Stimulated activated CD8-positive, alpha-beta memory T cell treated with anti-CD3 and anti-CD28 coated beads, Interleukin-4, amount 100 ng/mL, for 48 hours (primary cell): Measurements from ENCODE around the gene AQP3.
"Not testable (repeated sequence)": the region's sequence is repeated elsewhere in the genome, so short reads cannot be mapped to it uniquely, and the experiment has no call there.

Source experiments
- DNase-seq: peaks from one replicate; pipeline ENCODE4 v3.0.0-alpha.2; 2020

The AQP3 gene

GRCh38 chr9:33407061-33407460 lies 40.3 kb downstream of the AQP3 start:
- no peak for DNase-seq

DNA sequence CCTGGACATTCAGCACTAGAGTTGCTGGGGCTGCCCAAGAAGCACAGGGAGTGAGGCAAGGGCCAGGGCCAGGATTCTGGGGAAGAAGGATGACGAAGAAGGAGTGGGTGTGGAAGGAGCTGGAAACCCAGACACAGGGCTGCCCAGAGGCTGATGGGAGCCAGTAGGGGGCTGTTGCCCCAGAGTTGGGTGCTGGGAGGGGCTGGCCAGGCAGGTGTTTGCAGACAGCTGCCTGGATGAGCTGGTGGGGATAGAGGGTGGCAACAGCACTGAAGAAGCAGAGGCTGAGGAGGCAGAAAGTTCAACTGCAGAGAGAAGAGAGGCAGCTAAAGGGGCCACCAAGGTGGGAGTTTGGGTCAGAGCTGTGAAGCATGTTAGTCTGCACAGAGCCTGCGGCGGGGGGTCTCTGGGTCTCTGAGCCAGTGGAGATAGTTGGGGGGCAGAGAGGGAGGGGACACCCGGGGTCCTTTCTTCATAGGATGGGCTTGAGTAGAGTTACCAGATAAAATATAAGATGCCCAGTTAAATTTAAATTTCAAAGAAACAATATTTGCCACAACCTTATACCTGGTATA lies 42.5 kb downstream of the AQP3 start:
- no peak for DNase-seq

DNA sequence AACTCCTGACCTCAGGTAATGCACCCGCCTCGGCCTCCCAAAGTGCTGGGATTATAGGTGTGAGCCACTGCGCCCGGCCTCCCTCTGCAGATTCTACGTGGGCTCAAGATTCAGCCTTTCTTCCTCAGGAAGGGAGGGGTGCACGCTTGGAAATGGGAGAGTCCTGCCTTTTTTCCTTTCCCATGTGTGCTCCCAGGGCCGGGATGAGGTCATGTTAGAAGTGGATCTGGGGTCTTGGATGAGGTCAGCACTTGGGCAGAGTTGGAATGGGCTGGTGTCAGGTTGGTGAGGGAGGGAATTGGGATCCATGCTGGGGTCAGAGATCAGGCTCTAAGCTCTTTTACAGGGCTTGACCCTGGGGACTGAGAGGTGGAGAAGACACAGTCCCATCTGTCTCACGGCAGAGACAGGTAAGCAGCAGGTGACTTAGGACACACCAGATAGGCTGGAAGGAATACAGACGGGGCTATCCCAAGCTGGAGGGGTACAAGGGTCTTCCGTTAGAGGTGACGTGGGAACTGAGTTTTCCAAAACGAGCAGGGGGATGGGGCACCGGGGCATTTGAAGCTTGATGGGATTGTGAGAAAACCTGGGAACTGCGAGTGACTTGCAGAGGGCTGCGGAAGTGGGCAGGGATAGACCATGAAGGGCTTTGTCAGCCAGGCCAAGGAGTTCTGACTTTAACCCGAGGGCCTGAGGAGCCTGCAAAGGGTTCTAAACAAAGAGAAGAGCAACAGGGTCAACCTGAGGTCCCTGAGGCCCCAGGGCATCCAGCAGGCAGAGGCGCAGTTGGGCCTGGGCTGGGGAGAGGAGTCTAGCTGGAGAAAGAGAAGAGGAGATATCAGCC lies 43.2 kb downstream of the AQP3 start:
- no peak for DNase-seq

GRCh38 chr9:33402371-33402770 lies 45.0 kb downstream of the AQP3 start, which contains the start of gene AQP7:
TSS of gene AQP7 (minus strand) at chr9:33402568. CDS start at chr9:33401262, 1,306 bp downstream.
- DNase-seq = not testable (repeated sequence)

DNA sequence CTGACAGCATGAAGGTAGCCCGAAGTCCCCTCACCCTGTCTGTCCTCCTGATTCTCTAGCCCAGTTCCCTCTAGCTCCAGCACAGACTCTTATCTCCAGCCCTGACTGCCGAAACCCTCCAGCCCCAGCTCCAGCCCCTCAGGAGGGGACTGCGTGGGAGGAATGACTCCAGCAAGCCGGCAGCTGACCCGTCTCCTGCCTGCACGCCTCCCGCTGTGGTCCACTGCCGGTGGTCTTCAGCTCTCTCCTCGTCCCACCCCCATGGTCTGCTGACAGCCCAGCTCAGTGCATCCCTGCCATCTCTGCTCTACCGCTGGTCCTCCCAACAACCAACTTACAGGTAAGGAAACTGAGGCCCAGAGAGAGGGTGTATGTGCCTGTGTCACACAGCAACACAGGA lies 45.6 kb downstream of the AQP3 start:
- DNase-seq = not testable (repeated sequence)

DNA sequence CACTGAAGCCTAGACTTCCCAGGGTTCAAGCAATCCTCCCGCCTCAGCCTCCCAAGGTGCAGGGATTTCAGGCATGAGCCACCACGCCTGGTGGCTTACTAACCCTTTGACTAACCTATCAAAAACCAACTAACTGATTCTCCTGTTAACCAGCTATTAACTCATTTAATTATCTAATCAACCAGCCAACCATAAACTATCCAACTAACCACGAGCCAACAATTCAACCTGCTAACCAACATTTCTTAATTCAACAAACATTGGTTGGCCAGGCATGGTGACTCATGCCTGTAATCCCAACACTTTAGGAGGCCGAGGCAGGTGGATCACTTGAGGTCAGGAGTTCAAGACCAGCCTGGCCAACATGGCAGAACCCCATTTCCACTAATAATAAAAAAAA lies 48.3 kb downstream of the AQP3 start:
- not testable (repeated sequence) for DNase-seq

DNA sequence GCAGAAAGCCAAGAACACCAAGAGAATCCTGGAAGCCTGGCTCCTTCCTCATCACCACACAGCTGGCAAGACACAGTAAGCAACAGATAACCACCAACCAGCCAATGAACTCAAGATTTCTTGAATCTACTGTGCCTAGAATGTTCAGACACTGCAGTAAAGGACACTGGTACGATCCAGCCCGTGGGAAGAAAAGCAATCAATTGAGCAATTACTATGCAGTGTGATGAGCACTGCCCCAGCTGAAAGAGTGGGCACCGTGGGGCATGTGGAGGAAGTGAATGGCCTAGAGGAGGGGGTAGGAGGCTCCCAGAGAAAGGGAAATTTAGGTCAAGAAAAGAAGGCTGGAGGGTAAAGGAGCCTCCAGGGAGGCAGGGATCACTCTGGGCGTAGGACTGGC lies 49.6 kb downstream of the AQP3 start:
- not testable (repeated sequence) for DNase-seq

- DNase-seq = not testable (repeated sequence)
Measured at GRCh38 chr9:33395159-33395879, 52.1 kb downstream of the AQP3 start.

DNA sequence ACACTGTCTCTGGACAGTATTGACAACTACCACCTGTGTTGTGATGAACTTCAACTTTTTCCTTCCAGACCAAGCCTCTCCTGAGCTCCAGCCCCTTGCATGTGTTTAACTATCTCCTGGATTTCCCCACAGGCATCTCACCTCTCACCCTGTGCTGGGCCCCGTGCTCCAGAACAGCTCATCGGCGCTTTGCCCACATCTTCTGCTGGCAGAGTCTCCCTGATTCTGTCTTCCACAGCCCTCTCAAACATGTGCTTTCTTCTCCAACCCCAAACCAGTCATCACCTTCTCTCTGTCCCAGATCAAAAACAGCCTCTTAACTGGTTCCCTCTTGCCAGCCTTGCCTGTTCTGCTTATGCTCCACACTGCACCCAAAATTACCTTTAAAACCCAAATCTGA lies 53.4 kb downstream of the AQP3 start:
- DNase-seq = not testable (repeated sequence)

DNA sequence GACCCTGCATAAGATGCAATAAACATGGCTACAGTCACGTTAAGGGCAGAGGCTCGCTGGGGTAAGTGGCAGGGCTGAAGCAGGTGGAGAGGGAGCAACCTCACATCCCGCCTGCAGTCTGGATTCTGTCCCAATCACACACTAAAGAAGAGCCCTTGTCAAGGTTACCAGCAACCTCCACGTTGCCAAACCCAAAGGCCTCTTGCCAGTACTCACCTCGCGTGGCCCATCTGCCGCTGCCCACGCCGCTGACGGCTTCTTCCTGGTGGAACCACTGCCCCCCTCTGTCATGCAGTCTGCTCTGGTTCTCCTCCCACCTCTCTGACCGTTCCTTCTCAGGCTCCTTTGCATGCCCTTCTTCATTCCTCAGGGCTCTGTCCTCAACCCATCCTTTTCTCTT lies 53.8 kb downstream of the AQP3 start:
- DNase-seq = no peak

GRCh38 chr9:33392591-33393021 lies 54.8 kb downstream of the AQP3 start:
- not testable (repeated sequence) for DNase-seq
